ENCODE results near the gene GPX3. TPM values are rescaled to one million over a fixed set of nuclear protein-coding genes. Genes with fewer than 3 reads are reported as not detected.

GPX3 gene
- total RNA-seq, 4 donors from 2014 or later: 5.7 to 1,241 (median 263) TPM

DNA sequence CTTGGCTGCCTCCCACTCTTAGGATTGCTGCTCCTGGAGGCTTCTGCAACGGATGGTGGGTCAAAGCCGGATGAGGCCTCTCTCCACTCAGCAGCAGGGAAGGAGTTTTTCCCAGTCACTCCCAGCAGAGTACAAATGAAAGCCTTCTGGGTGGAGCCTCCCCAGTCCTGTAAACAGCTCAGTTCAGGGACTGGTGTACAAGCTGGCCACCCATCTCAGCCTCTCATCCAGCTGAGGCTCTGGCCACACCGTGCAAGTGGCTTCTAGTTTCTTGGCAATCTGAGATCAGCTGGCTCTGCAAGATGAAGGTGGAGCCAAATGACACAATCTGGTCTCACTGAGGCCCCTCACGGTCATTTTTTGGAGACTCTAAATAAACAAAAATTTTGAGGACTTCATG lies 10.0 kb downstream of the GPX3 start:
- peak overlapping the region; percentile 57 to 65 for H3K27ac ChIP-seq
- intact Hi-C loops (cut with DNase I; ENCODE audit: low total_unique reads): no loop called here
- H3K4me1 ChIP-seq: no peaks in the 10 kb centered on the region
- TF ChIP-seq, protein P1, sequence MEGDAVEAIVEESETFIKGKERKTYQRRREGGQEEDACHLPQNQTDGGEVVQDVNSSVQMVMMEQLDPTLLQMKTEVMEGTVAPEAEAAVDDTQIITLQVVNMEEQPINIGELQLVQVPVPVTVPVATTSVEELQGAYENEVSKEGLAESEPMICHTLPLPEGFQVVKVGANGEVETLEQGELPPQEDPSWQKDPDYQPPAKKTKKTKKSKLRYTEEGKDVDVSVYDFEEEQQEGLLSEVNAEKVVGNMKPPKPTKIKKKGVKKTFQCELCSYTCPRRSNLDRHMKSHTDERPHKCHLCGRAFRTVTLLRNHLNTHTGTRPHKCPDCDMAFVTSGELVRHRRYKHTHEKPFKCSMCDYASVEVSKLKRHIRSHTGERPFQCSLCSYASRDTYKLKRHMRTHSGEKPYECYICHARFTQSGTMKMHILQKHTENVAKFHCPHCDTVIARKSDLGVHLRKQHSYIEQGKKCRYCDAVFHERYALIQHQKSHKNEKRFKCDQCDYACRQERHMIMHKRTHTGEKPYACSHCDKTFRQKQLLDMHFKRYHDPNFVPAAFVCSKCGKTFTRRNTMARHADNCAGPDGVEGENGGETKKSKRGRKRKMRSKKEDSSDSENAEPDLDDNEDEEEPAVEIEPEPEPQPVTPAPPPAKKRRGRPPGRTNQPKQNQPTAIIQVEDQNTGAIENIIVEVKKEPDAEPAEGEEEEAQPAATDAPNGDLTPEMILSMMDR (IDR thresholded peaks at IDR 0.05): no peak
- no peak for TF ChIP-seq POLR2A (IDR thresholded peaks at IDR 0.05)
- no peak overlapping the region for H3K4me3 ChIP-seq
- no peaks in the 10 kb centered on the region for H3K9me3 ChIP-seq
- DNase-seq: peak; percentile 60 to 75
- H3K27me3 ChIP-seq: no peaks in the 10 kb centered on the region
- no peaks in the 10 kb centered on the region for H3K36me3 ChIP-seq

DNA sequence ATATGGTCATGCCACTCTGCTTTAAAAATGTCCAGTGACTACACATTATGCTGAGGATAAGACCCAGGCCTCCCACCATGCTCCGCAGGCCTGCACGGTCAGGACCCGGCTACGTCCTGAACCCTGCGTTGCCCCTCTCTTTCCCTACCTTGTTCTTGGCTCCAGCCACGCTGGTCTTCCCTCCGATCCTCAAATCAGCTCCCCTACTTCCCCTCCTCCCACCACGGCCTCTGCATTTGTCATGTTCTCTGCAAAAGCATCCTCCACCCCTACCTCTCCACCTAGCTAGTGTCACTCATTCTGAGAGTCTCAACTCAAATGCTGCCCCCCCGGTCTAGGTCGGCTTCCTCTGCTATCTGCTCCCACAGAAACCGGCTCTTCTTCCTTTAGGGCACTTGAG lies 11.2 kb downstream of the GPX3 start:
- no peaks in the 10 kb centered on the region for H3K4me1 ChIP-seq
- no peak overlapping the region for H3K4me3 ChIP-seq
- intact Hi-C loops (cut with DNase I; ENCODE audit: low total_unique reads): no loop called here
- H3K36me3 ChIP-seq: no peaks in the 10 kb centered on the region
- no peaks in the 10 kb centered on the region for H3K9me3 ChIP-seq
- TF ChIP-seq, protein P1 (IDR thresholded peaks at IDR 0.05): no peak
- no peak for TF ChIP-seq POLR2A (IDR thresholded peaks at IDR 0.05)
- peak overlapping the region in 1 of 2 donors; percentile 65 for H3K27ac ChIP-seq
- DNase-seq: no peak
- H3K27me3 ChIP-seq: no peaks in the 10 kb centered on the region

DNA sequence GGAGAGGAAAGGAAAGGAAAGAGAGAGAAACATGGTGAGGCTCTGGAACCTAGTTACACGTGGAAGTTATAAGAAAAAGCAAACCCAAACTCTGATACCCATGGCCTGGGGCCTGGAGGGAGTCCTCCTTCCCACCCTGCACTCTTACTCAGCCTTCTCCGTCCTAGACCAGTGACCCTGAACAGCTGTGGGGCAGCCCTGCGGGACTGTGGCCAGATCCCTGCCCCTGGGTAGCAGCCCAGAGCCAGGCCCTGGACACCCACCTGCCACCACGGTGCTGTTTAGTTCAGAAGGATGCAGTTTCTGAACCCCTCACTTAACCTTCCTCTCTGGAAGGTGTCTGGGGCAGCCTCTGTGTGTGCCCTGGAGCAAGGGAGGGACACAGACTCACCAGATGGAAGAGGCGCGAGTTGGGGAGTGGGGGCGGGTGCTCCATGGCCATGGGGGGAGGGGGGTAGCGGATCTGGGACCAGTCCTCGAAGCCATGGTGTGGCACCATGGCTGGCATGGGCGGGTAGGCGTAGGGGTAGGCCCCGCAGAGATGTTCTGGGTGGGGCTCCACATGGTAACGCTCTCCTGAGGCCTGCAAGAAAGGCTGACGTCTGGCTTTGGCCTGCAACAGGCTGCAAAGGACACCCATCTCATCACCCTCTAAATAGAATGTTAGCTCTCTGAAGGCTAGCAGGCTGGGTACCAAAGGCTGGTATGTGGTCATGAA lies 13.0 kb downstream of the GPX3 start:
- intact Hi-C loops (cut with DNase I; ENCODE audit: low total_unique reads): no loop called here
- Histone ChIP-seq H3K27ac (no peak overlapping the region), H3K4me3 (no peak overlapping the region), H3K36me3 (no peaks in the 10 kb centered on the region), H3K27me3 (no peaks in the 10 kb centered on the region), H3K4me1 (peaks cover 0 to 6% of the 10 kb centered on the region in 2 donors), H3K9me3 (no peaks in the 10 kb centered on the region)
- TF ChIP-seq POLR2A (IDR thresholded peaks at IDR 0.05): no peak
- TF ChIP-seq, protein P1 (IDR thresholded peaks at IDR 0.05): no peak
- no peak for DNase-seq

DNA sequence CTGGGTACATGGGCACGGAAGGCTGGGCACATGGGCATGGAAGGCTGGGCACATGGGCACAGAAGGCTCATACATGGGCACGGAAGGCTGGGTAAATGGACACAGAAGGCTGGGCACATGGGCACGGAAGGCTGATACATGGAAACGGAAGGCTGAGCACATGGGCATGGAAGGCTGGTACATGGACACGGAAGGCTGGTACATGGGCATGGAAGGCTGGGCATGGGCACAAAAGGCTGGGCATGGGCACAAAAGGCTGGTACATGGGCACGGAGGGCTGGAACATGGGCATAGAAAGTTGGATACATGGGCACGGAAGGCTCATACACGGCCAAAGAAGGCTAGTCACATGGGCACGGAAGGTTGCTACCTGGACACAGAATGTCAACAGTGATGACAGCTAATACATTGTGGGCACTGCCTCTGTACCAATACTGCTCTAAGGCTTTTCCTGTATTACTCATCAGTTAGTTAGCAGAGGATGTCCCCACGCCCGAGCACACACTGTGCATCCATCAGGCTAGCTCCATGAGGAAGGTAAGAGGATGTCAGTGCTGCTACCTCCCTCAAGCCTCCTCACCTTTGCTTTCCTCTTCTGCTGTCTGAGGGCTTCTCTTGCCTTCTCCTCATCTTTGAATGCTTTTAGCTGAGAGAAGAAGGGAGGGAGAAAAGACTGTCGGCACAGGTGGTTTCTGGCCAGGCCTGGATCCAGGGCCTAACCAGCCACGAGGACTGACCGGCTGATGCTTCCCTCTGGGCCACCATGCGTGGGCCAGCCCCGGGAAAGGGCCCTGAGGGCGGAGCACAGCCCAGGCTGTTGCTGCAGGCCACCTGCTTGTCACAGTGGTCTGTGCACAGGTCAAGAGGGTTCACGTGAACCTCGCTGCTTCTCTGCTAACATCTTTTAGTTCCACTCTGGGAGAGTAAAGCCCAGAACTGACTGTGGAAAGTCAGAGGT lies 14.3 kb downstream of the GPX3 start:
- H3K27ac ChIP-seq: no peak overlapping the region
- H3K9me3 ChIP-seq: no peaks in the 10 kb centered on the region
- peaks cover 0 to 6% of the 10 kb centered on the region in 2 donors for H3K4me1 ChIP-seq
- TF ChIP-seq, protein P1 (IDR thresholded peaks at IDR 0.05): no peak
- TF ChIP-seq POLR2A (IDR thresholded peaks at IDR 0.05): no peak
- intact Hi-C loops (cut with DNase I; ENCODE audit: low total_unique reads): no loop called here
- no peak for DNase-seq
- H3K27me3 ChIP-seq: no peaks in the 10 kb centered on the region
- H3K4me3 ChIP-seq: no peak overlapping the region
- H3K36me3 ChIP-seq: no peaks in the 10 kb centered on the region

DNA sequence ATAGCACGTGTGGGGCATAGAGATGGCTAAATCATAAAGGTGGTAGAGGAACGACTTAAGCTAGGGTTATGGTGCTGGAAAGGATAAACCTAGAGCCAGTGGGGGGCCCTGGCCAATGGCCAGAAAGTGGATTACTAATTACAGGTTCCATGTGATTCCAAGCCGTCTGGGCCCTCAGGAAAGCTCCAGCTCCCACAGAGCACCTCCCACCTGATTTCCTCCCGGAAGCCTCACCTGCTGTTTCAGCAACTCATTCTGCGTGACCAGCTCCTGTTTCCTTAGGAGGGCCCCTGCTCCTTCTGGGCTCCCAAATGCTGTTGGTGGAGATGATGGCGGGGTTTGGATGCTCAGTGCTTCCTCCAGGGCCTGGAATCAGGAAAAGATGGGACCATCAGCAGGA lies 16.2 kb downstream of the GPX3 start:
- no peak for TF ChIP-seq POLR2A (IDR thresholded peaks at IDR 0.05)
- TF ChIP-seq, protein P1 (IDR thresholded peaks at IDR 0.05): no peak
- intact Hi-C loops (cut with DNase I; ENCODE audit: low total_unique reads): no loop called here
- peak overlapping the region; percentile 67 to 86 for H3K27ac ChIP-seq
- H3K9me3 ChIP-seq: no peaks in the 10 kb centered on the region
- H3K4me1 ChIP-seq: peaks cover 0 to 6% of the 10 kb centered on the region in 2 donors
- H3K4me3 ChIP-seq: no peak overlapping the region
- no peaks in the 10 kb centered on the region for H3K27me3 ChIP-seq
- no peaks in the 10 kb centered on the region for H3K36me3 ChIP-seq
- no peak for DNase-seq
